B cell (primary cell): ENCODE data around the gene OR4D2.

Experiments
- CTCF ChIP-seq: fragments of 200-600 bp; IDR thresholded peaks from one replicate; pipeline ENCODE4 v1.8.0; 2022; ENCODE audit warnings: antibody characterized with exemption, mild to moderate bottlenecking
- EZH2 ChIP-seq: IDR thresholded peaks from 2 replicates; pipeline ENCODE4 v1.6.1; 2012; ENCODE audit warnings: borderline replicate concordance, low read depth, mild to moderate bottlenecking, moderate library complexity, low read length; ENCODE audit not compliant: insufficient read depth, poor library complexity, severe bottlenecking

- TF ChIP-seq CTCF (no peak), EZH2 (no peak)
Measured at GRCh38 chr17:58141505-58141904, 25.3 kb upstream of the OR4D2 start.
